ENCODE data around the gene BRD2. TPM values are rescaled to one million over a fixed set of nuclear protein-coding genes. Genes with fewer than 3 reads are reported as not detected.
A peak's percentile ranks its signal among the peaks of the same experiment; 100 is the strongest.

BRD2 gene
- total and polyA plus RNA-seq, 9 of the 15 experiments (the other 6 are each of a cell fraction or from before 2014, with no cell fraction given) = 19.0 to 252 (median 181) TPM

- TF ChIP-seq, protein P1, sequence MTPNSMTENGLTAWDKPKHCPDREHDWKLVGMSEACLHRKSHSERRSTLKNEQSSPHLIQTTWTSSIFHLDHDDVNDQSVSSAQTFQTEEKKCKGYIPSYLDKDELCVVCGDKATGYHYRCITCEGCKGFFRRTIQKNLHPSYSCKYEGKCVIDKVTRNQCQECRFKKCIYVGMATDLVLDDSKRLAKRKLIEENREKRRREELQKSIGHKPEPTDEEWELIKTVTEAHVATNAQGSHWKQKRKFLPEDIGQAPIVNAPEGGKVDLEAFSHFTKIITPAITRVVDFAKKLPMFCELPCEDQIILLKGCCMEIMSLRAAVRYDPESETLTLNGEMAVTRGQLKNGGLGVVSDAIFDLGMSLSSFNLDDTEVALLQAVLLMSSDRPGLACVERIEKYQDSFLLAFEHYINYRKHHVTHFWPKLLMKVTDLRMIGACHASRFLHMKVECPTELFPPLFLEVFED (CRISPR knock-in tag; conservative IDR thresholded peaks at IDR 0.05) = no peak
- TF ChIP-seq, protein P2, sequence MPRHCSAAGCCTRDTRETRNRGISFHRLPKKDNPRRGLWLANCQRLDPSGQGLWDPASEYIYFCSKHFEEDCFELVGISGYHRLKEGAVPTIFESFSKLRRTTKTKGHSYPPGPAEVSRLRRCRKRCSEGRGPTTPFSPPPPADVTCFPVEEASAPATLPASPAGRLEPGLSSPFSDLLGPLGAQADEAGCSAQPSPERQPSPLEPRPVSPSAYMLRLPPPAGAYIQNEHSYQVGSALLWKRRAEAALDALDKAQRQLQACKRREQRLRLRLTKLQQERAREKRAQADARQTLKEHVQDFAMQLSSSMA (CRISPR knock-in tag; IDR thresholded peaks at IDR 0.05) = no peak
- TF ChIP-seq, protein P3, sequence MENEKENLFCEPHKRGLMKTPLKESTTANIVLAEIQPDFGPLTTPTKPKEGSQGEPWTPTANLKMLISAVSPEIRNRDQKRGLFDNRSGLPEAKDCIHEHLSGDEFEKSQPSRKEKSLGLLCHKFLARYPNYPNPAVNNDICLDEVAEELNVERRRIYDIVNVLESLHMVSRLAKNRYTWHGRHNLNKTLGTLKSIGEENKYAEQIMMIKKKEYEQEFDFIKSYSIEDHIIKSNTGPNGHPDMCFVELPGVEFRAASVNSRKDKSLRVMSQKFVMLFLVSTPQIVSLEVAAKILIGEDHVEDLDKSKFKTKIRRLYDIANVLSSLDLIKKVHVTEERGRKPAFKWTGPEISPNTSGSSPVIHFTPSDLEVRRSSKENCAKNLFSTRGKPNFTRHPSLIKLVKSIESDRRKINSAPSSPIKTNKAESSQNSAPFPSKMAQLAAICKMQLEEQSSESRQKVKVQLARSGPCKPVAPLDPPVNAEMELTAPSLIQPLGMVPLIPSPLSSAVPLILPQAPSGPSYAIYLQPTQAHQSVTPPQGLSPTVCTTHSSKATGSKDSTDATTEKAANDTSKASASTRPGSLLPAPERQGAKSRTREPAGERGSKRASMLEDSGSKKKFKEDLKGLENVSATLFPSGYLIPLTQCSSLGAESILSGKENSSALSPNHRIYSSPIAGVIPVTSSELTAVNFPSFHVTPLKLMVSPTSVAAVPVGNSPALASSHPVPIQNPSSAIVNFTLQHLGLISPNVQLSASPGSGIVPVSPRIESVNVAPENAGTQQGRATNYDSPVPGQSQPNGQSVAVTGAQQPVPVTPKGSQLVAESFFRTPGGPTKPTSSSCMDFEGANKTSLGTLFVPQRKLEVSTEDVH (IDR thresholded peaks at IDR 0.05; ENCODE audit: low read depth, partially characterized antibody) = no peak
- TF ChIP-seq GTF2F1 (IDR thresholded peaks at IDR 0.05; ENCODE audit: low read depth, low read length) = no peak
- TF ChIP-seq NFE2L1 (tag; IDR thresholded peaks at IDR 0.05; ENCODE audit: borderline replicate concordance, low read depth) = no peak
- TF ChIP-seq, protein P4, sequence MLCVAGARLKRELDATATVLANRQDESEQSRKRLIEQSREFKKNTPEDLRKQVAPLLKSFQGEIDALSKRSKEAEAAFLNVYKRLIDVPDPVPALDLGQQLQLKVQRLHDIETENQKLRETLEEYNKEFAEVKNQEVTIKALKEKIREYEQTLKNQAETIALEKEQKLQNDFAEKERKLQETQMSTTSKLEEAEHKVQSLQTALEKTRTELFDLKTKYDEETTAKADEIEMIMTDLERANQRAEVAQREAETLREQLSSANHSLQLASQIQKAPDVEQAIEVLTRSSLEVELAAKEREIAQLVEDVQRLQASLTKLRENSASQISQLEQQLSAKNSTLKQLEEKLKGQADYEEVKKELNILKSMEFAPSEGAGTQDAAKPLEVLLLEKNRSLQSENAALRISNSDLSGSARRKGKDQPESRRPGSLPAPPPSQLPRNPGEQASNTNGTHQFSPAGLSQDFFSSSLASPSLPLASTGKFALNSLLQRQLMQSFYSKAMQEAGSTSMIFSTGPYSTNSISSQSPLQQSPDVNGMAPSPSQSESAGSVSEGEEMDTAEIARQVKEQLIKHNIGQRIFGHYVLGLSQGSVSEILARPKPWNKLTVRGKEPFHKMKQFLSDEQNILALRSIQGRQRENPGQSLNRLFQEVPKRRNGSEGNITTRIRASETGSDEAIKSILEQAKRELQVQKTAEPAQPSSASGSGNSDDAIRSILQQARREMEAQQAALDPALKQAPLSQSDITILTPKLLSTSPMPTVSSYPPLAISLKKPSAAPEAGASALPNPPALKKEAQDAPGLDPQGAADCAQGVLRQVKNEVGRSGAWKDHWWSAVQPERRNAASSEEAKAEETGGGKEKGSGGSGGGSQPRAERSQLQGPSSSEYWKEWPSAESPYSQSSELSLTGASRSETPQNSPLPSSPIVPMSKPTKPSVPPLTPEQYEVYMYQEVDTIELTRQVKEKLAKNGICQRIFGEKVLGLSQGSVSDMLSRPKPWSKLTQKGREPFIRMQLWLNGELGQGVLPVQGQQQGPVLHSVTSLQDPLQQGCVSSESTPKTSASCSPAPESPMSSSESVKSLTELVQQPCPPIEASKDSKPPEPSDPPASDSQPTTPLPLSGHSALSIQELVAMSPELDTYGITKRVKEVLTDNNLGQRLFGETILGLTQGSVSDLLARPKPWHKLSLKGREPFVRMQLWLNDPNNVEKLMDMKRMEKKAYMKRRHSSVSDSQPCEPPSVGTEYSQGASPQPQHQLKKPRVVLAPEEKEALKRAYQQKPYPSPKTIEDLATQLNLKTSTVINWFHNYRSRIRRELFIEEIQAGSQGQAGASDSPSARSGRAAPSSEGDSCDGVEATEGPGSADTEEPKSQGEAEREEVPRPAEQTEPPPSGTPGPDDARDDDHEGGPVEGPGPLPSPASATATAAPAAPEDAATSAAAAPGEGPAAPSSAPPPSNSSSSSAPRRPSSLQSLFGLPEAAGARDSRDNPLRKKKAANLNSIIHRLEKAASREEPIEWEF (CRISPR knock-in tag; IDR thresholded peaks at IDR 0.05) = no peak
- TF ChIP-seq, protein P5, sequence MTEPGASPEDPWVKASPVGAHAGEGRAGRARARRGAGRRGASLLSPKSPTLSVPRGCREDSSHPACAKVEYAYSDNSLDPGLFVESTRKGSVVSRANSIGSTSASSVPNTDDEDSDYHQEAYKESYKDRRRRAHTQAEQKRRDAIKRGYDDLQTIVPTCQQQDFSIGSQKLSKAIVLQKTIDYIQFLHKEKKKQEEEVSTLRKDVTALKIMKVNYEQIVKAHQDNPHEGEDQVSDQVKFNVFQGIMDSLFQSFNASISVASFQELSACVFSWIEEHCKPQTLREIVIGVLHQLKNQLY (CRISPR knock-in tag; conservative IDR thresholded peaks at IDR 0.05) = no peak
- no peak for TF ChIP-seq HMGXB4 (CRISPR knock-in tag; IDR thresholded peaks at IDR 0.05)
- TF ChIP-seq ZNF133 (CRISPR knock-in tag; IDR thresholded peaks at IDR 0.05) = no peak
- TF ChIP-seq ZNF3 (CRISPR knock-in tag; IDR thresholded peaks at IDR 0.05) = no peak
- peak; percentile 97 for TF ChIP-seq DEAF1 (CRISPR knock-in tag; IDR thresholded peaks at IDR 0.05)
Measured at GRCh38 chr6:32984622-32985389, 16.4 kb downstream of the BRD2 start (continued).

Measured in K562 (cell line).